Mucosa of descending colon (tissue), 3 donors: ENCODE measurements around the gene RBM33. TPM values are rescaled to one million over a fixed set of nuclear protein-coding genes. Genes with fewer than 3 reads are reported as not detected.

Experiments
- ATAC-seq: fragments of 200-7000 bp; cut with Tn5 transposase; one replicate; pipeline ENCODE4 v1.9.1; 2020; ENCODE audit warnings: mild to moderate bottlenecking, moderate library complexity
- DNase-seq, 3 donors: peaks; one replicate each; pipeline ENCODE4 v3.0.0-alpha.2; 2020
- H3K36me3 ChIP-seq: fragments of 200-600 bp; one replicate; pipeline ENCODE4 v1.8.0; 2021; ENCODE audit warnings: low read depth, mild to moderate bottlenecking
- H3K4me1 ChIP-seq: fragments of 200-600 bp; one replicate; pipeline ENCODE4 v1.8.0; 2021; ENCODE audit warnings: low read depth, mild to moderate bottlenecking
- H3K4me3 ChIP-seq: fragments of 200-600 bp; one replicate; pipeline ENCODE4 v1.8.0; 2021; ENCODE audit warnings: mild to moderate bottlenecking
- H3K9me3 ChIP-seq: fragments of 200-600 bp; one replicate; pipeline ENCODE4 v1.8.0; 2021; ENCODE audit warnings: mild to moderate bottlenecking
- intact Hi-C, 2 donors: fragments of 100-400 bp; cut with DNase I in 1 of 2; cut with micrococcal nuclease in 1 of 2; formaldehyde crosslinking; loops; one replicate each; pipeline versions ENCODE4 v1.11.0 to v1.11.1; 2022; cut with DNase I, micrococcal nuclease
- total RNA-seq, 3 donors: library from RNA; stranded (reverse); fragmentation: NEBNext Ultra II Directional in 2 of 3; extraction: Animal tissue kit (Norgen Biotek cat#: 25700) in 2 of 3; gene quantifications; one replicate each; pipeline versions ENCODE4 v1.2.1 to v1.2.4, GENCODE V29; 2021 to 2023
- TF ChIP-seq, protein P1 (sequence below): fragments of 200-600 bp; IDR thresholded peaks from one replicate; pipeline ENCODE4 v1.8.0; 2022; ENCODE audit warnings: antibody characterized with exemption, mild to moderate bottlenecking
- donor health status: DM: no; HTN: no; CAD: no; lungs with moderate emphysema.
- donor health status: DM: no; HTN: no; CAD: no.
- donor health status: DM: no; HTN: yes; CAD: no.

The RBM33 gene
- total RNA-seq, 3 donors from 2014 or later = 59.9 to 75.8 (median 69.8) TPM

DNA sequence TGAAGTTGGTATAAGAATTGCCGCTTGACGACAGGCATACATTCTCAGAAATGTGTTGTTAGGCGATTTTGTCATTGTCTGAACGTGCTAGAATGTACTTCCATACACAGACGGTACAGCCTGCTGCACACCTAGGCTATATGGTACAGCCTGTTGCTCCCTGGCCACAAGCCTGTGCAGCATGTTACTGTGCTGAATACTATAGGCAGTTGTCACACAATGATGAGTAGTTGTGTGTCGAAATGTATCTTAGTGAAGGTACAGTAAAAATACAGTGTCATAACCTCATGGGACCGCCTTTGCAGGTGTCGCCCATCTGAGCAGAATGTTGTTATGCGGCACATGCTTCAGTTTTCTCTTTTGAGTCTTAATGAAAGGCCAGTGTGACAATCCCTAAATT is 101.3 kb downstream of the RBM33 start:
- Histone ChIP-seq H3K4me3 (no peak overlapping the region), H3K9me3 (no peaks in the 10 kb centered on the region), H3K36me3 (peaks cover 4% of the 10 kb centered on the region), H3K4me1 (no peaks in the 10 kb centered on the region)
- intact Hi-C loops = no loop called here
- no peak for ATAC-seq
- TF ChIP-seq, protein P1, sequence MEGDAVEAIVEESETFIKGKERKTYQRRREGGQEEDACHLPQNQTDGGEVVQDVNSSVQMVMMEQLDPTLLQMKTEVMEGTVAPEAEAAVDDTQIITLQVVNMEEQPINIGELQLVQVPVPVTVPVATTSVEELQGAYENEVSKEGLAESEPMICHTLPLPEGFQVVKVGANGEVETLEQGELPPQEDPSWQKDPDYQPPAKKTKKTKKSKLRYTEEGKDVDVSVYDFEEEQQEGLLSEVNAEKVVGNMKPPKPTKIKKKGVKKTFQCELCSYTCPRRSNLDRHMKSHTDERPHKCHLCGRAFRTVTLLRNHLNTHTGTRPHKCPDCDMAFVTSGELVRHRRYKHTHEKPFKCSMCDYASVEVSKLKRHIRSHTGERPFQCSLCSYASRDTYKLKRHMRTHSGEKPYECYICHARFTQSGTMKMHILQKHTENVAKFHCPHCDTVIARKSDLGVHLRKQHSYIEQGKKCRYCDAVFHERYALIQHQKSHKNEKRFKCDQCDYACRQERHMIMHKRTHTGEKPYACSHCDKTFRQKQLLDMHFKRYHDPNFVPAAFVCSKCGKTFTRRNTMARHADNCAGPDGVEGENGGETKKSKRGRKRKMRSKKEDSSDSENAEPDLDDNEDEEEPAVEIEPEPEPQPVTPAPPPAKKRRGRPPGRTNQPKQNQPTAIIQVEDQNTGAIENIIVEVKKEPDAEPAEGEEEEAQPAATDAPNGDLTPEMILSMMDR = no peak
- no peak for DNase-seq

DNA sequence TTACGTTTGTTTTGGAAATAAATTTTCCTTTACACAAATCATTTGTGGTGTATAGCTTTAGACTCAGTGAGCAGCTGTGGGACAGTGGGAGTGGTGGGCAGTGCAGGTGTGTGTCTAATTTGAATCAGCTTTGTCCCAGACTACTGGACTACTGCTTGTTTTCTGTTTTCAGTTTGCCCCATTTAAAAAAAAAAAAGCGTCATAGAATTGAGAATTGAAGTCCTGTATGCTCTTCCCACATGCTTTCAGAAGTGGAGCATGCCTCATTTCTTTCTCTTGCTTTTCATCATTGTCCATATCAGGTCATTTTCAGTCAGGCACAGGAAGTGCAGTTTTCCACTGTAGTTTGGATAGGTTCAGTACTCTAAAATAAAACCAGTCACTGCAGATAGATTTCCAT is 101.7 kb downstream of the RBM33 start:
- H3K4me1 ChIP-seq = no peaks in the 10 kb centered on the region
- ATAC-seq (no peak), DNase-seq (no peak)
- TF ChIP-seq, protein P1 = no peak
- no peaks in the 10 kb centered on the region for H3K9me3 ChIP-seq
- no peak overlapping the region for H3K4me3 ChIP-seq
- H3K36me3 ChIP-seq = peaks cover 4% of the 10 kb centered on the region
- intact Hi-C loops = no loop called here

DNA sequence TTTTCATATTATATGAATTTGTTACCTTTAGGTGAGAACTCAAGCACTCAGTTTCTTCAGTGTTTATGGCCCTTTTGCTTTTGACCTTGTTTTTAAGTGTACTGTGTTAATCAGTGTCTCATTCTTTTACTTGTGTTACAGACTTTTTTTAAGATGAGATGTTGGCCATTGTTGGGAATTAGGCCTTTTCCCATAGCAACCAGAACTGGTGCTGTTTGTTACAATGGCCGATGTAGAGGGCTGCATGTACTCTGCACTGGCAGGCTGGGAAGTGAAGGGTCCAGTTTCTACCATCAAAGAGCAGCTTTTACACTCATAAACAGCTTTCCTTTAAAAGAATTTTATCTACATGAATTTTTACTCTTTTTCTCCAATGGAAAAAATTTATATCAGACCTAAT is 102.7 kb downstream of the RBM33 start:
- intact Hi-C loops = no loop called here
- H3K9me3 ChIP-seq = no peaks in the 10 kb centered on the region
- no peak for ATAC-seq
- TF ChIP-seq, protein P1 = no peak
- H3K4me3 ChIP-seq = no peak overlapping the region
- H3K4me1 ChIP-seq = no peaks in the 10 kb centered on the region
- H3K36me3 ChIP-seq = peaks cover 4% of the 10 kb centered on the region
- no peak for DNase-seq

DNA sequence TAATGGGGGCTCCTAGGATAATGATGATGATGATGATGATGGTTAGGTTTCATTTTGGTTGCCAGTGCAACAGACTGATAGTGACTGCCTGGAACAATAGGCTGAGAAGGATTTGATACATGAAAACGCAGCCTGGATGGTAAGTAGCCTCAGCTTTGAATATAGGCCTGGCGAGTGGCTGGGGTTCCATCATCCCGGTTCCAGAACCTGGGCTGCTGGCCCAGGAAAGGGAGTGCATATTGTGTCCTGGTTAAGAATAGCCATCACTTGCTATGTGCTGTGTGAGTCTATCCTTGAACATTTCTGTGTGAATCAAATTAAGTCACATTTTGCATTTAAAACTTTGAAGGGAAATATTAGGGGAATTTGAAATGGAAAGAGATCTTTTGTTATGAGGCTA is 105.1 kb downstream of the RBM33 start:
- intact Hi-C loops = no loop called here
- Histone ChIP-seq H3K9me3 (no peaks in the 10 kb centered on the region), H3K4me1 (peaks cover 10% of the 10 kb centered on the region), H3K4me3 (no peak overlapping the region), H3K36me3 (peaks cover 4% of the 10 kb centered on the region)
- DNase-seq (no peak), ATAC-seq (no peak)
- TF ChIP-seq, protein P1 = no peak

DNA sequence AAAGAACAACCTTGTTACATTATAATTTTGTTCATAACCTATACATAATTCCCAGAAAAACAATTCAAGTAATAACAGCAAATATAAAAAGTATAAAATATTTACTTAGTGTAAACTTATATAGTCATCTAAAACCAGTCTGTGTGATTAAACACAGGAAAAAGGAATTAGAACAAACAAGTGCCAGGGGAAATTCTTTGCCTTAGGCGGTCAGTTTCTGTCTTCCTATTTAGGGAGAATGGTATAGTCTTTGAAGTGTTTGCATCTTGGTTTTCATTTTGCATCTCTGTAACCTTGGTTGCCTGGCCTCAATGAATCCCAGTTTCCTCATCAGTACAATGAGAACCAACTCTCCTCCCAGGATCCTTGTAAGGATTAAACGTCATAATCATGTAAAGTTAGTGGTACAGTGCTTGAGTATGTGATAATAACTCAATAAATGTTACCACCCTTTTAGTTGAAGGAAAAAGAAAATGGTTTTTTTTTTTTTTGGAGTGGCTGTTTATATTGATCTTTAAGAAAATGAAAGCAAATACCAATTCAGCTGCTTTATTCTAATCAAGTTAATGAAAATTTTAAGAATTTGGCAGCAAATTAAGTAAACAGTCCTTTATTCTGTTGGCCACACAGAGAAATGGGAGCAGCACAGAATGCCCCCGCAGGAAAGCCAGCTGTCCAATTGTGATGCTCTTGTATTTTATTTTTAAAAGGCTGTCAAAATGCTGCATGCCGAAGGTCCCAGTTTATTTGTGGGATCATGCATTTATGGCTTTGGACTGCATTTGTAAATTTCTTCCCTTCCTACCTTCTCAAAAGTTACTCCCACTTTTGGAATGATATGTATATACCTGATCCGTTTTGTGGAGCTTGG is 106.0 kb downstream of the RBM33 start:
- Histone ChIP-seq H3K9me3 (no peaks in the 10 kb centered on the region), H3K4me1 (peaks cover 10% of the 10 kb centered on the region), H3K36me3 (peaks cover 3% of the 10 kb centered on the region), H3K4me3 (no peak overlapping the region)
- no peak for DNase-seq
- no peak for ATAC-seq
- TF ChIP-seq, protein P1 = no peak
- intact Hi-C loops = no loop called here
